ENCODE results near the gene MKLN1. TPM values are rescaled to one million over a fixed set of nuclear protein-coding genes. Genes with fewer than 3 reads are reported as not detected.
"Not testable (repeated sequence)": the region's sequence is repeated elsewhere in the genome, so short reads cannot be mapped to it uniquely, and the experiment has no call there.

MKLN1 gene
- total RNA-seq, 2 donors from 2014 or later, result 46.7 to 56.2 TPM

DNA sequence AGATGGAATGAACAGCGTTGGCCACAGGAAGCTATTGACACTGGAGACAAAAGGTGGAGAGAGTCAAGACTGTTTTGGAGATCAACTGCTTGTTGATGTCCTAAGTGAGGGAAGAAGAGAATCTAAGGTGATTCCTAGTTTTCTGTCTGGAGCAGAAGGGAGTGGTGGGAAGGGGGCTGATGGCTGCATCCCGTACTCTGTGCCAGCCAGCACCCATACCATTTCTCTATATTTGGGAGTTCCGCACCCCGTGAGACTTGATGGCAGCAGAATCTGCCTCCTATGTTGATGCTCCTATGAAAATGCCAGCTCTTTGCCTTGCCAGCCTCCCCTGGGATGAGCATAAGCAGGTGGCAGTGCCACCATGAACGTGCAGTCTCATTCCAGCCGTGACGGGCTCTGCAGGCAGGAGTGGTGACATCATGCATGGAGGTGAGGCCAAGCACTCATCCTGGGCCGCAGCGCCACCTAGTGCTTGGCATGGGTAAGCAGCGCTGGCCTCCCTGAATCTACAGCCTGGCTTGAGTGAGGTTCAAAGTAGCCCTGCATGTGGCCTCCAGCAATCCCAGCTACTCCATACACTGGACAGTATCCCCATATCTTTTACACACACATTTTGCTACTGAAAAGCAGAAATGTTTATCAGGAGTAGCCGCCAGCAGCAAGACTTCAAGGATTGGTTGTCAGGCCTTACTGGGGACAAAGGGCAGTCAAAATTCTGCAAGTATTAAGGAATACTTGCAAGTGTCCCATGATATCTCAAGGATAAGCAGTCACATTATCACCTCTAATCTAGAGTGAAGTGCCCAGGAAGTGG lies 185.8 kb downstream of the MKLN1 start:
- no peak overlapping the region for H3K4me3 Mint-ChIP-seq

DNA sequence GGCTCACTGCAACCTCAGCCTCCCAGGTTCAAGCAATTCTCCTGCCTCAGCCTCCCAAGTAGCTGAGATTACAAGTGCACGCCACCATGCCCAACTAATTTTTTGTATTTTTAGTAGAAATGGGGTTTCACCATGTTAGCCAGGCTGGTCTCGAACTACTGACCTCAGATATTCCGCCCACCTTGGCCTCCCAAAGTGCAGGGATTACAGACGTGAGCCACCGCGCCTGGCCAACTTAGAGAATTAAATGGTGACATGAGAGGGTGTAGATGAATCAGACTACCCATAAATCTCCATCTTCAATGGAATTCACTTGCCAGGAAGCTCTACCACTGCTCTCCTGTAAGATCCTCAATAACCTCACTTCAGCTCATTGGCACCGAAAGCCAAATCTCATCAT lies 187.8 kb downstream of the MKLN1 start:
- ATAC-seq; H3K9me3 Mint-ChIP-seq; H3K27me3 Mint-ChIP-seq; DNase-seq (ENCODE audit: low spot score); H3K36me3 Mint-ChIP-seq; H3K27ac Mint-ChIP-seq; H3K4me3 Mint-ChIP-seq: not testable (repeated sequence)
- H3K4me1 Mint-ChIP-seq (ENCODE audit: low read depth in 2 of 2), result peaks cover 14% of the 10 kb centered on the region in 2 donors

More for the DNA sequence above, 185.8 kb downstream of the MKLN1 start:
- H3K9me3 Mint-ChIP-seq, result no peaks in the 10 kb centered on the region
- no peaks in the 10 kb centered on the region for H3K36me3 Mint-ChIP-seq
- no peak overlapping the region for H3K27ac Mint-ChIP-seq
- DNase-seq (ENCODE audit: low spot score) (peak; percentile 82), ATAC-seq (peak; percentile 89 to 93)
- H3K4me1 Mint-ChIP-seq (ENCODE audit: low read depth in 2 of 2), result peaks cover 14 to 15% of the 10 kb centered on the region in 2 donors
- peaks cover 12% of the 10 kb centered on the region in 2 donors for H3K27me3 Mint-ChIP-seq

DNA sequence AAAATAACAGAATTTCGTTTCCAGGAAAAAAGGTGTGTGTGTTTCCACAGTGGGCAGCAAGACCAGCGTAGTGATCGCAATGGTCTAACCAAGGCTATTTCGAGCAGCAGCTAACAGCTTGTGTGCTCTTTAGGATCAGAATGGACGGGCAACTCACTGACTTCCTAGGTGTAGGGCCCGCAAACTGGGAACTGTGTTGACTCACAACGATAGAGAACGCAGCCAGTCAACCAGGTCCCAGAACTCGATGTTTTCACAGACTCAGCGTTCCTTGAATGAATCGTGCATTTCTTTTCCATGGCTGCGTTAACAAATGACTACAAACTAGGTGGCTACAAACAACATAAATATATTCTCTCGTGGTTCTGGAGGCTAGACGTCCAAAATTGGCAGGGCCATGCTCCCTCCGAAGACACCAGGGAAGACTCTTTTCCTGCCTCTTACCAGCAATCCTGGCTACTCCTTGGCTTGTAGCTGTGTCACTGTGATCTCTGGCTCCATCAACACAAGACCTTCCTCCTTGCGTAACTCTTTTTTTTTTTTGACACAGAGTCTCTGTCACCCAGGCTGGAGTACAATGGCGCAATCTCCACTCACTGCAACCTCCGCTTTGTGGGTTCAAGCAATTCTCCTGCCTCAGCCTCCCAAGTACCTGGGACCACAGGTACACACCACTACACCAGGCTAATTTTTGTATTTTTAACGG lies 189.7 kb downstream of the MKLN1 start:
- peaks cover 2 to 6% of the 10 kb centered on the region in 2 donors for H3K27me3 Mint-ChIP-seq
- ATAC-seq, result no peak
- peaks cover 13 to 14% of the 10 kb centered on the region in 2 donors for H3K4me1 Mint-ChIP-seq (ENCODE audit: low read depth in 2 of 2)
- no peak overlapping the region for H3K27ac Mint-ChIP-seq
- no peak for DNase-seq (ENCODE audit: low spot score)
- H3K9me3 Mint-ChIP-seq, result no peaks in the 10 kb centered on the region
- no peaks in the 10 kb centered on the region for H3K36me3 Mint-ChIP-seq
- H3K4me3 Mint-ChIP-seq, result no peak overlapping the region

DNA sequence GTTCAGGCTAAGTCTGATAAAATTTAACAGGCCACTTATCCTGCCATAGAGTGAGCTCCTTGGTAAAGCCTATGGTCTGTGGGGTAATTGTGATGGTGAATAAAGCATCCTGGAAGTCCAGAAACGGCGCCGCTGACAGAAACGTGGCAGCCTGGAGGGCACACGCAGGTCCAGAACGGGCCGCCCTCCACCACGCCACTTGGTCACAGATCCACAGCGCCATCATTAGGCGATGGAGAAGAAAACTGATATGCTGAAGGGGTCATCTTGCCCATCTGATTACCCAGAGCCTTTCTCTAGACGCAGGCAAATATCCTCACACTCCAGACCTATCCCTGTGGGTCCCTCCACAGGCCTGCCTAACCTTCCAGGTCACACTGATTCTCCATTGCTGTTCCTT lies 190.9 kb downstream of the MKLN1 start:
- Mint-ChIP-seq H3K9me3 (no peaks in the 10 kb centered on the region), H3K4me1 (ENCODE audit: low read depth in 2 of 2) (peaks cover 10 to 12% of the 10 kb centered on the region in 2 donors), H3K27me3 (peaks cover 2 to 6% of the 10 kb centered on the region in 2 donors), H3K4me3 (no peak overlapping the region), H3K27ac (no peak overlapping the region), H3K36me3 (no peaks in the 10 kb centered on the region)
- ATAC-seq, result no peak
- no peak for DNase-seq (ENCODE audit: low spot score)

DNA sequence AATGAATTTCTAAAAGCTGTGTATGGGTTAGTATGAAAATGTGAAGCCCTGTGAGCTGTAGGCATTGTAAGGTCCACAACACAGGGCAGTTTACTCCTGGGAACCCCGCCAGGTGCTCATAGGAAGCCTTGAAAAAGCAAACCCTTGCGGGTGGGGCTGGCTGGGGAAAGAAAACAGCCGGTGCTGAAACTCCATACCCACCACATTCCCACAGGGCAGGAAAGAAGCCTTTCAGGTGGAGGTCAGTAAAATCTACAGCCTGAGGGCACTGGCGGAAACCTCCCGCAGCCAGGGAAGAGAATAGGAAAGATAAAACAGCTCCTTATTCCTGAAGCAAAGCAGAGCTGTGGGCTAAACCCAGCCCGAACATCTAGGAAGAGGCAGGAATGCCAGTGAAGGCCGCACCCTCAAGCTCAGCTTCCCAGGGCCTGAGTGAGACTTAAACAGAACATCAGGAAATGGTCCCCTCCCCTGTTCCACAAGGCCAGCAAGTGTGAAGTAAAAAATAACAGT lies 194.0 kb downstream of the MKLN1 start:
- peak overlapping the region in 1 of 2 donors; percentile 89 for H3K27ac Mint-ChIP-seq
- H3K36me3 Mint-ChIP-seq, result no peaks in the 10 kb centered on the region
- H3K9me3 Mint-ChIP-seq, result no peaks in the 10 kb centered on the region
- no peak for DNase-seq (ENCODE audit: low spot score)
- peaks cover 6 to 11% of the 10 kb centered on the region in 2 donors for H3K27me3 Mint-ChIP-seq
- H3K4me1 Mint-ChIP-seq (ENCODE audit: low read depth in 2 of 2), result peaks cover 10 to 11% of the 10 kb centered on the region in 2 donors
- H3K4me3 Mint-ChIP-seq, result peak overlapping the region; percentile 43
- no peak for ATAC-seq

DNA sequence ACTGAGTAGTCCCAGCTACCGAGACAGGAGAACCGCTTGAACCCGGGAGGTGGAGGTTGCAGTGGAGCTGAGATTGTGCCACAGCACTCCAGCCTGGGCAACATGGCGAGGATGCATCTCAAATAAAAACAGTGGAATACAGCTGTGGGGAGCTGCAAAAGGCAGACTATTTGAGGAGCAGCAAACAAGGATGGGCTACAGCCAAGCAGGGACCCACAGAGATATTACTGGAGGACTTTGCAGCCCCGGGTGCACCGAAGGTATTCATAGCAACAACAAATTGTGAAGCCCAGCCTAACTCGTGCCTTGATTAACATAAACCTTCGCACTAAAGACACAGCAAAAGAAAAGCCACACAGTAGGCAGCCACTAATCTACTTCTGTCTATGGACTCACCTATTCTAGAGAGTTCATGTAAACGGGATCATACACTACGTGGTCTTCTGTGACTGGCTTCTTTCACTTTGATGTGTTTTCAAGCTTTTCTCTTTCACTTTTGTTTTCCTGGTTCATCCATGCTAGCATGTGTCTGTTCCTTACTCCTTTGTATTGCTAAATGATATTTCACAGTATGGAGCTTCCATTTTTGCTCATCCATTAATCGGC lies 194.8 kb downstream of the MKLN1 start:
- no peaks in the 10 kb centered on the region for H3K9me3 Mint-ChIP-seq
- H3K4me1 Mint-ChIP-seq (ENCODE audit: low read depth in 2 of 2), result peaks cover 10 to 13% of the 10 kb centered on the region in 2 donors
- peaks cover 12 to 14% of the 10 kb centered on the region in 2 donors for H3K27me3 Mint-ChIP-seq
- no peaks in the 10 kb centered on the region for H3K36me3 Mint-ChIP-seq
- no peak for DNase-seq (ENCODE audit: low spot score)
- ATAC-seq, result peak; percentile 80 to 87
- peak overlapping the region; percentile 9 to 89 for H3K27ac Mint-ChIP-seq
- H3K4me3 Mint-ChIP-seq, result peak overlapping the region; percentile 29

DNA sequence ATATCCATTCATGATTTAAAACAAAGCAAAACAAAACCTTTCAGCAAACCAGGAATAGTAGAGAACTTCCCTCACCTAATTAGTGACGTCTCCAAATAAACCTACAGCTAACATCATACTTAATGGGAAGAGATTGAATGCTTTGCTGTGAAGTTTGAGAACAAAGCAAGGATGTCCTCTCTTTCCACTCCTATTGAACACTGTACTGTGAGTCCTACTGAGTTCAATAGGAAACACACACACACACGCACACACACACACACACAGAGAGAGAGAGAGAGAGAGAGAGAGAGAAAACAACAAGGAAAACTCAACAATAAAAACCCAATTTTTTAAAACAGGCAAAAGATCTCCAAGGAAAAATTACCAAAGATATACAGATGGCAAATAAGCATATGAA lies 196.4 kb downstream of the MKLN1 start:
- no peaks in the 10 kb centered on the region for H3K9me3 Mint-ChIP-seq
- H3K36me3 Mint-ChIP-seq, result no peaks in the 10 kb centered on the region
- peaks cover 8 to 13% of the 10 kb centered on the region in 2 donors for H3K27me3 Mint-ChIP-seq
- DNase-seq (ENCODE audit: low spot score), result no peak
- H3K27ac Mint-ChIP-seq, result peak overlapping the region in 1 of 2 donors; percentile 9
- no peak for ATAC-seq
- H3K4me3 Mint-ChIP-seq, result no peak overlapping the region
- peaks cover 10 to 14% of the 10 kb centered on the region in 2 donors for H3K4me1 Mint-ChIP-seq (ENCODE audit: low read depth in 2 of 2)

DNA sequence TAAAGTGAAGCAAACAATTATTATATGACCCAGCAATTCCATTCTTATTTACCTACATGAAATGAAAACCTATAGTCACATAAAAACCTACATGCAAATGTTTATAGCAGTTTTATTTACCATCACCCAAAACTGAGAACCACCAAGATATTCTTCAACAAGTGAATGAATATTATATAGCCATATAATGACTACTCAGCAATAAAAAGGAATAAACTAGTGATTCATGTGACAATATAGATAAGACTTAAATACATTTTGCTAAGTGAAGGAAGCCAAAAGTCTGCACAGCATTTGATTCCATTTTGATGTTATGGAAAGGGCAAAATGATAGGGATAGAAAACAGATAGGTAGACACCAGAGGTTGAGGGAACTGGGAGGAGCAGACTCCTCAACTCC lies 197.0 kb downstream of the MKLN1 start:
- peaks cover 8 to 13% of the 10 kb centered on the region in 2 donors for H3K27me3 Mint-ChIP-seq
- no peak for ATAC-seq
- no peaks in the 10 kb centered on the region for H3K9me3 Mint-ChIP-seq
- no peaks in the 10 kb centered on the region for H3K36me3 Mint-ChIP-seq
- DNase-seq (ENCODE audit: low spot score), result no peak
- H3K4me3 Mint-ChIP-seq, result no peak overlapping the region
- peaks cover 10 to 14% of the 10 kb centered on the region in 2 donors for H3K4me1 Mint-ChIP-seq (ENCODE audit: low read depth in 2 of 2)
- H3K27ac Mint-ChIP-seq, result no peak overlapping the region

DNA sequence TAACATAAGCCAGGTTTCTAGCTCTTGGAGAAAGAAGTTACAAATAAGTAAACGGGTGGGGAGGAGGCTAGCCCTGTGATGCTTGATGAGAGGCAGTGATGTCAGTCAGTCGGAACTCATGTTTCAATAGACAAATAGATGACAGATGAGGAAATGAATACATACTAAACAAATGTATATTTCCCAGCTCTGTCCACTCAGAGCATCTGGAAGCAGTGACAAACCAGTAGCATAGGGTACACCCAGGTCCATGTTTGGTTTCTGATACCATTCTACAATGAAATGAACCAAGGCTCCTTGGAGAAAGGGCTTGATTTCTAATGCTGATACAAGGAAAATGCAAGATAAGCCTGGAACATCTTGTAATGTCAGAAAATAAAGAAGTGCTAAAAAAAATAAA lies 198.1 kb downstream of the MKLN1 start:
- peaks cover 10 to 14% of the 10 kb centered on the region in 2 donors for H3K4me1 Mint-ChIP-seq (ENCODE audit: low read depth in 2 of 2)
- no peak for ATAC-seq

DNA sequence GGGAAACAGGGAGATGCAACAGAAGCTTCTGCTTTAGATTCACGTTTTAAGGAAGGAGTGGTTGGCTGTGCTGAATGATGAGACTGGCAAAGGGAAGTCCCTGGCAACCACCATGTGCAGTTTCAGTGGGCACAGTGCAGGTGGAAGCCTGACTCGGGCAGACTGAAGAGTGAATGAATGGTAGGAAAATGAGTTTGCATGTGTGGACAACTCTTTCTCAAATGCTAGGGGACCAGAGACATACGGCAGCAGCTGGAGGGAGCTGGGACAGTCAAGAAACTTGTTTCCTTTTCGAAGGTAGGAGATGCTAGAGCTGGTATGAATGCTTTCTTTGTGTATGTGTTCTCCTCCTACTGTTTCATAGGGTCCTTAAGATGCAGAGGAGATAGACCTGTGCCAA lies 199.8 kb downstream of the MKLN1 start:
- no peak for DNase-seq (ENCODE audit: low spot score)
- peaks cover 5 to 7% of the 10 kb centered on the region in 2 donors for H3K4me1 Mint-ChIP-seq (ENCODE audit: low read depth in 2 of 2)
- H3K4me3 Mint-ChIP-seq, result no peak overlapping the region
- H3K27me3 Mint-ChIP-seq, result peaks cover 8 to 13% of the 10 kb centered on the region in 2 donors
- ATAC-seq, result no peak
- H3K36me3 Mint-ChIP-seq, result no peaks in the 10 kb centered on the region
- H3K9me3 Mint-ChIP-seq, result no peaks in the 10 kb centered on the region
- H3K27ac Mint-ChIP-seq, result no peak overlapping the region

More for the DNA sequence above, 198.1 kb downstream of the MKLN1 start:
- H3K27me3 Mint-ChIP-seq, result peaks cover 8 to 13% of the 10 kb centered on the region in 2 donors
- H3K27ac Mint-ChIP-seq, result no peak overlapping the region
- no peak for DNase-seq (ENCODE audit: low spot score)
- no peak overlapping the region for H3K4me3 Mint-ChIP-seq
- no peaks in the 10 kb centered on the region for H3K9me3 Mint-ChIP-seq
- no peaks in the 10 kb centered on the region for H3K36me3 Mint-ChIP-seq

DNA sequence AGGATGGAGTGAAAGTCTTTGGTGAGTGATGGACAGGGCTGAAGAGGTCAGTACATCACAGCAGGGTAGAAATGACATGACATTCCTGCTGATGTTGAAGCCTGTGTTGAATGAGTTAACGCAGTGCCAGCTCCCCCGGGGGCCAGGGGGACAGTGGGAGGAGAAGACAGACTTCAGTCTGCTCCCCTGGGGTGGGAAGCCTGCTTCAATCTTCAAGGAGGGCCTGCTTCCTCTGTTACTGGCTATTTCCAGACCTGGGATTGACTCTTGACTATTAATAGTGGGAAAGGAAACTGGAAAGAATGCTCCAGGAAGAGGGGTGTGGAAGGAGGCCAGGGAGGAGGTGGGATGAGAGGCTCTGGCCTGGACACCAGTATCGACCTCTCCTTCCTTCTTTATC lies 201.5 kb downstream of the MKLN1 start:
- no peak for DNase-seq (ENCODE audit: low spot score)
- Mint-ChIP-seq H3K27ac (no peak overlapping the region), H3K4me3 (no peak overlapping the region), H3K4me1 (ENCODE audit: low read depth in 2 of 2) (peaks cover 0 to 3% of the 10 kb centered on the region in 2 donors), H3K9me3 (no peaks in the 10 kb centered on the region), H3K36me3 (no peaks in the 10 kb centered on the region), H3K27me3 (peaks cover 8 to 10% of the 10 kb centered on the region in 2 donors)
- no peak for ATAC-seq

DNA sequence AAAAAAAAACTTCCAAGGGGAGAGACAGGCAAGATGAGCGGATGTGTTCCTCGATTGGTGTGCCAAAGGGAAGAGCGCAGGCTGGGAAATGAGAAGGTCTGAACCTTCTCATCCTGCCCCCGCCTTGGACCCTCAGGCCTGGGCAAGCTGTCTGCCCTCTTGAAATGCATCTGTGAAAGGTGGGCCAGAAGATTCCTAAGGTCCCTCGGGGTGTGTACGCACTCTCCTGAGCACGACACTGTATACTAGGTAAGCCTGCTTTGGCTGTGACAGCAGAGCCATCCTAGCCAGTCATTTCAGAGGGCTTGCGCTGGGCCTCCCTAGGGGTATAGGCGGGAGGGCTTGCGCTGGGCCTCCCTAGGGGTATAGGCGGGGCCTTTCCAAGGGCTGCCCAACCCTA lies 201.9 kb downstream of the MKLN1 start:
- Mint-ChIP-seq H3K27me3 (peaks cover 8% of the 10 kb centered on the region in 2 donors), H3K36me3 (no peaks in the 10 kb centered on the region), H3K4me3 (no peak overlapping the region)

DNA sequence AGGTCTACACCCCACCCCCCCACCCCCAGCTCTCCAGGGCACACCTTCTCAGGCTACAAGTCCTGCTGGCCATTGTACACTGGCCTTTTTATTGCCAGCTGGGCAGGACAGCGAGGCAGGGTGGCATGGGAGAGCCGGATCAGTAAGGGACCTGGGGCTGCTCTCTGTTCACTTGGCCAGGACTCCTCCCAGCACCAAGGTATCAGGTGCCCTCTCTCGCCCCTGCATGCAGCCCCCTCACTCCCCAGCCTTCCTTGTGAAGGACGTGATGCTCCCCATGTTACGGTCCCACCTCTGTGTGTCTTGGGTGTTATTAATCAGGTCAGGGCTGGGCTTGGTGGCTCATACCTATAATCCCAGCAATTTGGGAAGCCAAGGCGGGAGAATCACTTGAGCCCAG lies 202.5 kb downstream of the MKLN1 start:
- ATAC-seq (no peak), DNase-seq (ENCODE audit: low spot score) (no peak)
- no peak overlapping the region for H3K4me3 Mint-ChIP-seq
- H3K9me3 Mint-ChIP-seq, result no peaks in the 10 kb centered on the region
- H3K4me1 Mint-ChIP-seq (ENCODE audit: low read depth in 2 of 2), result peaks cover 0 to 3% of the 10 kb centered on the region in 2 donors
- H3K36me3 Mint-ChIP-seq, result no peaks in the 10 kb centered on the region
- H3K27ac Mint-ChIP-seq, result no peak overlapping the region
- H3K27me3 Mint-ChIP-seq, result peaks cover 8% of the 10 kb centered on the region in 2 donors

More for the DNA sequence above, 201.9 kb downstream of the MKLN1 start:
- DNase-seq (ENCODE audit: low spot score) (no peak), ATAC-seq (peak in 1 of 2 donors; percentile 24)
- Mint-ChIP-seq H3K4me1 (ENCODE audit: low read depth in 2 of 2) (peaks cover 0 to 3% of the 10 kb centered on the region in 2 donors), H3K27ac (no peak overlapping the region), H3K9me3 (no peaks in the 10 kb centered on the region)

Data from natural killer cell treated with Interleukin-12 subunit alpha and Interleukin-12 subunit beta and Interleukin-15 and Interleukin-18, amount 100 ng/mL, for 72 hours (primary cell).